ENCODE results near the gene AUTS2. TPM values are rescaled to one million over a fixed set of nuclear protein-coding genes. Genes with fewer than 3 reads are reported as not detected.

Gene AUTS2
- total and polyA plus RNA-seq, 2 of the 8 experiments (the other 6 are each of a cell fraction or from before 2014, with no cell fraction given) = 25.9 to 101 TPM

DNA sequence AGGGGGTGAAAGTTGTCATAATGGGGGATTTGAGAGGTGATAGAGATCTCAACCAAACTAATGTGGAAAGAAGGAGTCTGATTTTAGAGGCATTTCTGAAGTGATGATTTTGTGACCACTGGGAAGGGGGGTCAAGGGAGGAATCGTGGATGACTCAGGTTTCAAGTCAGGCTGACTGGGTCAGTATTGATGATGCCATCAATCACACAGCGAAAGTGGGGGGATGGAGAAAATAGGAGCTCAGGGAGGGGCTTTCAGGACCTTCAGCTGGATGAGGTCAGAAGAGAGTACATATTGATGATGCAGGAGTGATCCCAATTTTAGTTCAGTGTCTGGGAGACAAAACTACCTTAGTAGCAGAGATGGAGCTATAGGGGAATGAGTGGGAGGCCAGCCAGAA is 852.5 kb downstream of the AUTS2 start:
- no peak overlapping the region for H3K4ac ChIP-seq (replicated peaks; ENCODE audit: insufficient read length, low read depth, low read length)
- H2BK120ac ChIP-seq (replicated peaks; ENCODE audit: low read depth, low read length) = no peak overlapping the region

More for the DNA sequence above, 852.5 kb downstream of the AUTS2 start:
- Histone ChIP-seq H3K23me2 (ENCODE audit: low read depth, low read length) (no peaks in the 10 kb centered on the region), H2BK20ac (ENCODE audit: low read length) (no peak overlapping the region), H3K4me3 (ENCODE audit: extremely low read depth in 1 of 4, insufficient read depth in 2 of 4, low read depth in 3 of 4, low read length in 4 of 4) (no peak overlapping the region), H3K79me1 (ENCODE audit: low read depth, low read length) (no peaks in the 10 kb centered on the region; the same call in 1 of the 2 replicates), H2AK5ac (ENCODE audit: low read depth, low read length) (no peak overlapping the region), H3K27me3 (replicated peaks in 1 of 4; ENCODE audit: control insufficient read depth in 3 of 4, extremely low read depth in 1 of 4, insufficient read depth in 3 of 4, low read length in 3 of 4) (peaks cover 0 to 2% (median 0%) of the 10 kb centered on the region in 4 experiments; a peak in 2 of 7 replicates), H3K56ac (replicated peaks; ENCODE audit: insufficient read length, low read depth, low read length) (no peak overlapping the region), H4K8ac (ENCODE audit: extremely low read depth, insufficient read depth, low read length) (no peak overlapping the region), H3K9ac (replicated peaks in 1 of 4; ENCODE audit: extremely low read depth in 1 of 4, low read depth in 3 of 4, low read length in 3 of 4) (no peak overlapping the region), H3K14ac (ENCODE audit: insufficient read length) (no peak overlapping the region), H3K27ac (ENCODE audit: low read depth, low read length) (no peak overlapping the region), H4K5ac (ENCODE audit: insufficient read length, low read depth, low read length) (no peak overlapping the region), H4K91ac (replicated peaks; ENCODE audit: insufficient read length, low read length) (no peak overlapping the region), H3K18ac (ENCODE audit: extremely low read depth, low read length) (no peak overlapping the region), H2AFZ (ENCODE audit: low read length) (no peak overlapping the region), H3K4me2 (ENCODE audit: insufficient read depth in 1 of 2, low read depth in 2 of 2, low read length in 2 of 2) (no peak overlapping the region), H3K9me3 (ENCODE audit: insufficient read depth in 2 of 2, low read depth in 1 of 2, low read length in 1 of 2) (no peaks in the 10 kb centered on the region), H3K23ac (ENCODE audit: insufficient read length) (no peak overlapping the region), H4K20me1 (replicated peaks in 1 of 2; ENCODE audit: control insufficient read depth in 1 of 2, insufficient read depth in 2 of 2, low read length in 2 of 2) (no peaks in the 10 kb centered on the region), H2BK5ac (ENCODE audit: low read depth, low read length) (no peak overlapping the region), H3K4me1 (replicated peaks in 1 of 4; ENCODE audit: control insufficient read depth in 3 of 4, insufficient read depth in 4 of 4, low read length in 3 of 4) (peaks cover 0 to 5% (median 2%) of the 10 kb centered on the region in 4 experiments; a peak in 4 of 7 replicates), H2BK15ac (ENCODE audit: low read length) (no peak overlapping the region), H2BK12ac (ENCODE audit: low read depth, low read length) (no peak overlapping the region), H3K36me3 (ENCODE audit: control insufficient read depth in 2 of 4, insufficient read depth in 4 of 4, low read length in 3 of 4) (no peaks in the 10 kb centered on the region), H3K79me2 (ENCODE audit: control insufficient read depth in 1 of 2, insufficient read depth in 2 of 2, low read length in 2 of 2) (no peaks in the 10 kb centered on the region)
- ChIA-PET CTCF (ENCODE audit: partially characterized antibody) (interaction anchor here (0.9 kb wide), 2 partner anchors 9 to 42 kb away, joined by 3 read pairs; no protein-coding TSS in a partner anchor), POLR2A (ENCODE audit: partially characterized antibody) (interaction anchor here (0.9 kb wide), 1 partner anchor 10 kb away, joined by 3 read pairs; no protein-coding TSS in a partner anchor)
- FAIRE-seq = no peak
- WGBS, 2 experiments (ENCODE audit: extremely low coverage in 1 of 2, insufficient coverage in 1 of 2, insufficient read length in 1 of 2, insufficient replicate concordance in 2 of 2, low coverage in 1 of 2, low lambda C conversion rate in 2 of 2, missing lambda C conversion rate in 1 of 2) = 88% methylated on average over 2 of the region's 2 CpGs; no CpG with 5 or more reads in 1 of the 2 experiments
- DNase-seq (ENCODE audit: low read depth in 1 of 2, low spot score in 2 of 2) = no peak
- TF ChIP-seq KDM4A (IDR thresholded peaks at IDR 0.05; ENCODE audit: low read depth, low read length, severe bottlenecking) (no peak), EGR1 (IDR thresholded peaks at IDR 0.05; ENCODE audit: borderline replicate concordance, low read depth, low read length) (no peak), CBX5 (IDR thresholded peaks at IDR 0.05; ENCODE audit: low read depth, low read length) (no peak), KDM5A (IDR thresholded peaks at IDR 0.05; ENCODE audit: low read length) (no peak)
